Upper lobe of right lung (tissue), 1 donor: ENCODE data around the gene ZMYND15. TPM values are rescaled to one million over a fixed set of nuclear protein-coding genes. Genes with fewer than 3 reads are reported as not detected.

Experiments
- ATAC-seq: fragments of 200-7000 bp; cut with Tn5 transposase; one replicate; pipeline ENCODE4 v1.9.1; 2020; ENCODE audit warnings: mild to moderate bottlenecking, moderate library complexity
- DNase-seq: peaks from one replicate; pipeline ENCODE4 v3.0.0-alpha.2; 2020
- H3K27ac ChIP-seq: fragments of 200-600 bp; one replicate; pipeline ENCODE4 v1.8.0; 2022
- H3K27me3 ChIP-seq: fragments of 200-600 bp; one replicate; pipeline ENCODE4 v1.8.0; 2022; ENCODE audit warnings: mild to moderate bottlenecking
- H3K36me3 ChIP-seq: fragments of 200-600 bp; one replicate; pipeline ENCODE4 v1.8.0; 2022
- H3K4me1 ChIP-seq: fragments of 200-600 bp; one replicate; pipeline ENCODE4 v1.8.0; 2022
- H3K4me3 ChIP-seq: fragments of 200-600 bp; one replicate; pipeline ENCODE4 v1.8.0; 2022; ENCODE audit warnings: mild to moderate bottlenecking
- H3K9me3 ChIP-seq: fragments of 200-600 bp; one replicate; pipeline ENCODE4 v1.8.0; 2022
- CTCF ChIP-seq: fragments of 200-600 bp; IDR thresholded peaks from one replicate; pipeline ENCODE4 v1.8.0; 2022; ENCODE audit warnings: antibody characterized with exemption
- intact Hi-C: fragments of 100-400 bp; cut with DNase I; formaldehyde crosslinking; loops from one replicate; pipeline ENCODE4 v1.11.0; 2022
- total RNA-seq: library from RNA; stranded (reverse); fragmentation: NEBNext Ultra II Directional; extraction: Animal tissue kit (Norgen Biotek cat#: 25700); gene quantifications from one replicate; pipeline ENCODE4 v1.2.1, GENCODE V29; 2021
- donor health status: DM: no; HTN: yes; CAD: no; lungs with severe emphysema.

Gene ZMYND15
- total RNA-seq, 1 donor from 2014 or later = 9.6 TPM

- intact Hi-C loops = loop anchor here (10.0 kb wide), 1 partner anchor 48 kb away; the partner anchor contains the start of genes CXCL16, MED11 and ZMYND15
- peak; percentile 84 for ATAC-seq
- Histone ChIP-seq H3K9me3 (no peaks in the 10 kb centered on the region), H3K27ac (no peak overlapping the region), H3K4me3 (no peak overlapping the region), H3K36me3 (no peaks in the 10 kb centered on the region), H3K4me1 (peaks cover 26% of the 10 kb centered on the region), H3K27me3 (peaks cover 35% of the 10 kb centered on the region)
- DNase-seq = peak; percentile 82
- TF ChIP-seq CTCF = peak; percentile 14
Measured at GRCh38 chr17:4782652-4783051, 43.0 kb downstream of the ZMYND15 start.

- Histone ChIP-seq H3K4me3 (peak overlapping the region; percentile 19), H3K4me1 (peaks cover 40% of the 10 kb centered on the region), H3K9me3 (no peaks in the 10 kb centered on the region), H3K36me3 (no peaks in the 10 kb centered on the region), H3K27me3 (peaks cover 35% of the 10 kb centered on the region), H3K27ac (no peak overlapping the region)
- DNase-seq (no peak), ATAC-seq (no peak)
- no peak for TF ChIP-seq CTCF
- intact Hi-C loops = loop anchor here (10.0 kb wide), 1 partner anchor 51 kb away; the partner anchor contains the start of genes CXCL16, MED11 and ZMYND15
Measured at GRCh38 chr17:4785311-4786105, 45.9 kb downstream of the ZMYND15 start.

DNA sequence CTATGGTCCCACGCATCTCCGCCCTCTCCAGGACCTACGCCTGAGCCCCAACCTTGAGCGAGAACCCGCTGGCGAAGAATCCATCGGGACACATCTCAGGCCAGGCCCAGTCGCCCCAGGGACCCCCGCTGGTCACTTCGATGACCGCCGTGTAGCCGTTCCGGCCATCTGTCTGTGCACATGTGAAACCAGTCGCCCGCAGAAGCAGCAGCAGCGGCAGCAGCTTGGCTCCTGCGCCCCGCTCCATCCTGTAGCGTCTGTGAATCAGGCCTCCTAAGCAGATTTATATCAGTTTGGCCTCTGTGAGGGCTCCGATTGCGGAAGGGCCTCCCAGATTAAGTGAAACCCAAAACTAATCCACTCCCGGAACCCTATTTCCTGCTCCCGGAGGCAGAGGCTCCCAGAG is 46.5 kb downstream of the ZMYND15 start, which contains the start of gene VMO1:
Gene VMO1, minus strand, starts transcription at position 259 of the 406 bp plus-strand sequence. Its CDS starts 12 bp downstream, at position 247.
- Histone ChIP-seq H3K9me3 (no peaks in the 10 kb centered on the region), H3K4me3 (peak within 1 kb of the TSS; percentile 25), H3K36me3 (no peaks in the 10 kb centered on the region), H3K27me3 (peaks cover 35% of the 10 kb centered on the region), H3K27ac (no peak within 1 kb of the TSS), H3K4me1 (peaks cover 44% of the 10 kb centered on the region)
- TF ChIP-seq CTCF = no peak
- ATAC-seq (no peak), DNase-seq (no peak)
- intact Hi-C loops = loop anchor here (10.0 kb wide), 1 partner anchor 51 kb away; the partner anchor contains the start of genes CXCL16, MED11 and ZMYND15

DNA sequence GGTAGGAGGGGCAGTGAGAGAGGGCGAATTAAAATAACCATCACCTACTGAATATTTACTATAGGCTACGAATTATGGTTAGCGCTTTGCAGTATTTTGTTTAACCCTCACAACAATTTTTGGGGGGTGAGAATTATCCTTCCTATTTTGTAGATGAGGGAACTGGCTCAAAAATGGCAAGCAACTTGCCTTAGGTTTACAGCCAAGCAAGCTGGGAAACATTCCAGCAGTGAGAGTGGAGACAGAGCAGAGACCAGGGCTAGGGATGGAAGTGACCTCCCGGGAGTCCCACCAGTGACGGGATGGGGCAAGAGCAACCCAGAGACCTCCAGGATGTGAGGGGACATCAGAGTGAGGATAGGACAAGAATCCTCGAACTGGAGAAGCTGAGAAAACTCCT is 46.9 kb downstream of the ZMYND15 start:
- intact Hi-C loops = loop anchor here (10.0 kb wide), 1 partner anchor 52 kb away; the partner anchor contains the start of genes CXCL16, MED11 and ZMYND15
- H3K27me3 ChIP-seq = peaks cover 35% of the 10 kb centered on the region

More for the DNA sequence above, 46.9 kb downstream of the ZMYND15 start:
- DNase-seq (no peak), ATAC-seq (no peak)
- peak overlapping the region; percentile 19 for H3K4me3 ChIP-seq
- no peak overlapping the region for H3K27ac ChIP-seq
- H3K9me3 ChIP-seq = no peaks in the 10 kb centered on the region
- no peak for TF ChIP-seq CTCF
- no peaks in the 10 kb centered on the region for H3K36me3 ChIP-seq
- peaks cover 44% of the 10 kb centered on the region for H3K4me1 ChIP-seq
